HL-60/S4 treated with retinoic acid at 250 ng/mL for 4 days and 3 days (cell line): ENCODE data around the gene NPL.

Experiments used
- in situ Hi-C: fragments of 300-500 bp; cut with MboI; formaldehyde crosslinking; loops from 2 replicates; pipeline ENCODE4 v1.7.0; 2022; ENCODE audit warnings: low sequenced_read_pairs

The NPL gene

GRCh38 chr1:182777386-182777785 lies 12.2 kb upstream of the NPL start:
- in situ Hi-C loops: loop anchor here (25.0 kb wide), 1 partner anchor 315 kb away; the partner anchor contains the start of gene RGSL1

GRCh38 chr1:182778862-182779261 lies 10.7 kb upstream of the NPL start:
- in situ Hi-C loops: loop anchor here (25.0 kb wide), 1 partner anchor 317 kb away; the partner anchor contains the start of gene RGSL1

- in situ Hi-C loops: loop anchor here (25.0 kb wide), 1 partner anchor 317 kb away; the partner anchor contains the start of gene RGSL1
Observed at GRCh38 chr1:182779530-182779929, 10.0 kb upstream of the NPL start.

GRCh38 chr1:182781841-182782586 lies 7.6 kb upstream of the NPL start:
- in situ Hi-C loops: loop anchor here (10.0 to 25.0 kb wide), 2 partner anchors 320 to 697 kb away; partner anchors contain the start of gene RGSL1

- in situ Hi-C loops: loop anchor here (10.0 to 25.0 kb wide), 2 partner anchors 320 to 698 kb away; partner anchors contain the start of gene RGSL1
Observed at GRCh38 chr1:182782587-182782913, 7.0 kb upstream of the NPL start.

- in situ Hi-C loops: loop anchor here (10.0 to 25.0 kb wide), 2 partner anchors 321 to 698 kb away; partner anchors contain the start of gene RGSL1
Observed at GRCh38 chr1:182783068-182783467, 6.5 kb upstream of the NPL start.

GRCh38 chr1:182784556-182785171 lies 4.9 kb upstream of the NPL start:
- in situ Hi-C loops: loop anchor here (5.0 to 25.0 kb wide), 3 partner anchors 187 to 700 kb away; partner anchors contain the start of gene RGSL1

GRCh38 chr1:182785181-182785580 lies 4.4 kb upstream of the NPL start:
- in situ Hi-C loops: loop anchor here (5.0 to 25.0 kb wide), 3 partner anchors 188 to 700 kb away; partner anchors contain the start of gene RGSL1

GRCh38 chr1:182786223-182786994 lies 3.2 kb upstream of the NPL start:
- in situ Hi-C loops: loop anchor here (5.0 to 25.0 kb wide), 3 partner anchors 189 to 702 kb away; partner anchors contain the start of gene RGSL1

GRCh38 chr1:182786995-182787324 lies 2.6 kb upstream of the NPL start:
- in situ Hi-C loops: loop anchor here (5.0 to 25.0 kb wide), 3 partner anchors 190 to 702 kb away; partner anchors contain the start of gene RGSL1

GRCh38 chr1:182791281-182792179 lies 2.0 kb downstream of the NPL start:
- in situ Hi-C loops: loop anchor here (25.0 kb wide), 1 partner anchor 329 kb away; the partner anchor contains the start of gene RGSL1

- in situ Hi-C loops: loop anchor here (25.0 kb wide), 1 partner anchor 332 kb away; the partner anchor contains the start of gene RGSL1
Observed at GRCh38 chr1:182794091-182794490, 4.5 kb downstream of the NPL start.

- in situ Hi-C loops: loop anchor here (25.0 kb wide), 1 partner anchor 332 kb away; the partner anchor contains the start of gene RGSL1
Observed at GRCh38 chr1:182794676-182795201, 5.2 kb downstream of the NPL start.

- in situ Hi-C loops: loop anchor here (25.0 kb wide), 1 partner anchor 333 kb away; the partner anchor contains the start of gene RGSL1
Observed at GRCh38 chr1:182795563-182796228, 6.1 kb downstream of the NPL start.

GRCh38 chr1:182802006-182802803 lies 12.6 kb downstream of the NPL start:
- in situ Hi-C loops: no loop called here

GRCh38 chr1:182803846-182804245 lies 14.3 kb downstream of the NPL start:
- in situ Hi-C loops: no loop called here

- in situ Hi-C loops: no loop called here
Observed at GRCh38 chr1:182806015-182806678, 16.6 kb downstream of the NPL start.

- in situ Hi-C loops: no loop called here
Observed at GRCh38 chr1:182807907-182808306, 18.3 kb downstream of the NPL start.
